Measurements from ENCODE around the gene RHBDD1.

DNA sequence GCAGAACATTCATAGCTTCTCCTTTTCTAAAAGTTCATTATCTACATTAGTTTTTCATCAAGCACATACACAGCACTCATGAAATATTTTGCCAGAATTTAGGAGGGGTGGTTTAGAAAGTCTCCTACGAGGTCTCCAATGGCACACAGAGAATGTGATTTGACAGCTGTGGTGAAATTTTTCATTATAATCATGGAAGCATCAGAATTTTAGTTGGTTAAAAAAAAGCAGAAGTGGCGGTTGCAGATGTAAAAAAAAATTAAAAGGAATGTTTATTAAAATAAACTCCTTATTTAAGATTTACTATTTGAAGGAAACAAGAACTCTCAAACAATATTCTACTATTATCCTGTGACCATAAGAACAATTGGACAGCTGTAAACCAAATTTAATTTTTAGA, 10.8 kb upstream of the RHBDD1 start:
- TF ChIP-seq, protein P1, sequence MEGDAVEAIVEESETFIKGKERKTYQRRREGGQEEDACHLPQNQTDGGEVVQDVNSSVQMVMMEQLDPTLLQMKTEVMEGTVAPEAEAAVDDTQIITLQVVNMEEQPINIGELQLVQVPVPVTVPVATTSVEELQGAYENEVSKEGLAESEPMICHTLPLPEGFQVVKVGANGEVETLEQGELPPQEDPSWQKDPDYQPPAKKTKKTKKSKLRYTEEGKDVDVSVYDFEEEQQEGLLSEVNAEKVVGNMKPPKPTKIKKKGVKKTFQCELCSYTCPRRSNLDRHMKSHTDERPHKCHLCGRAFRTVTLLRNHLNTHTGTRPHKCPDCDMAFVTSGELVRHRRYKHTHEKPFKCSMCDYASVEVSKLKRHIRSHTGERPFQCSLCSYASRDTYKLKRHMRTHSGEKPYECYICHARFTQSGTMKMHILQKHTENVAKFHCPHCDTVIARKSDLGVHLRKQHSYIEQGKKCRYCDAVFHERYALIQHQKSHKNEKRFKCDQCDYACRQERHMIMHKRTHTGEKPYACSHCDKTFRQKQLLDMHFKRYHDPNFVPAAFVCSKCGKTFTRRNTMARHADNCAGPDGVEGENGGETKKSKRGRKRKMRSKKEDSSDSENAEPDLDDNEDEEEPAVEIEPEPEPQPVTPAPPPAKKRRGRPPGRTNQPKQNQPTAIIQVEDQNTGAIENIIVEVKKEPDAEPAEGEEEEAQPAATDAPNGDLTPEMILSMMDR (IDR thresholded peaks at IDR 0.05): no peak
- TF ChIP-seq POLR2A (IDR thresholded peaks at IDR 0.05): no peak
